PC-9 (cell line): ENCODE measurements around the gene IFI27L1. TPM values are rescaled to one million over a fixed set of nuclear protein-coding genes. Genes with fewer than 3 reads are reported as not detected.

Experiments used
- BruUV-seq: library from RNA; stranded (reverse); fragments of 400-500 nt; replicated peaks from 2 replicates; lab custom pipeline; 2021; lab: Mats Ljungman, UMichigan
- CTCF ChIA-PET: fragments of 300-600 bp; sonication (Branson Sonifier 250); formaldehyde crosslinking; loops from one replicate; lab custom pipeline; 2022; ENCODE audit warnings: antibody characterized with exemption; lab: Charles Lee
- POLR2A ChIA-PET: fragments of 300-600 bp; sonication (Branson Sonifier 250); formaldehyde crosslinking; loops from one replicate; lab custom pipeline; 2022; ENCODE audit warnings: antibody characterized with exemption; ENCODE audit not compliant: unreplicated experiment; lab: Charles Lee
- DNase-seq, 2 experiments: peaks; one replicate each; pipeline versions ENCODE4 v3.0.0 to v3.0.0-alpha.2; 2015 to 2022; ENCODE audit warnings: mixed read lengths in 1 of 2
- H2AFZ ChIP-seq: fragments of 200-600 bp; sonication (generic); 2 replicates; pipeline ENCODE4 v1.8.1; 2017; ENCODE audit warnings: antibody characterized with exemption
- H3F3A ChIP-seq: fragments of 200-600 bp; sonication (generic); 2 replicates; pipeline ENCODE4 v1.8.1; 2017; ENCODE audit warnings: antibody characterized with exemption, mild to moderate bottlenecking, low read depth; ENCODE audit not compliant: insufficient read depth
- H3K27ac ChIP-seq: fragments of 200-600 bp; sonication (generic); 2 replicates; pipeline ENCODE4 v1.6.1; 2016; ENCODE audit warnings: mixed run types
- H3K27me3 ChIP-seq: fragments of 200-600 bp; sonication (generic); 2 replicates; pipeline ENCODE4 v1.6.1; 2016; ENCODE audit warnings: low read depth, mixed run types; ENCODE audit not compliant: insufficient read depth
- H3K36me3 ChIP-seq: fragments of 200-600 bp; sonication (generic); 2 replicates; pipeline ENCODE4 v1.6.1; 2016; ENCODE audit warnings: low read depth, mixed run types
- H3K4me1 ChIP-seq: fragments of 200-600 bp; sonication (generic); replicated peaks from 2 replicates; pipeline ENCODE4 v1.6.1; 2016; ENCODE audit warnings: mixed run types; ENCODE audit not compliant: insufficient read depth
- H3K4me2 ChIP-seq: fragments of 200-600 bp; sonication (generic); 2 replicates; pipeline ENCODE4 v1.6.1; 2017; ENCODE audit warnings: mixed run types
- H3K4me3 ChIP-seq: fragments of 200-600 bp; sonication (generic); 2 replicates; pipeline ENCODE4 v1.6.1; 2016; ENCODE audit warnings: mixed run types
- H3K79me2 ChIP-seq: fragments of 200-600 bp; sonication (generic); 2 replicates; pipeline ENCODE4 v1.6.1; 2017; ENCODE audit warnings: low read depth, mixed run types
- H3K9me2 ChIP-seq: fragments of 200-600 bp; sonication (generic); 2 replicates; pipeline ENCODE4 v1.8.1; 2017; ENCODE audit warnings: mild to moderate bottlenecking; ENCODE audit not compliant: insufficient read depth
- H3K9me3 ChIP-seq: fragments of 200-600 bp; sonication (generic); 2 replicates; pipeline ENCODE4 v1.8.1; 2016; ENCODE audit warnings: low read depth; ENCODE audit not compliant: insufficient read depth
- H4K20me1 ChIP-seq: fragments of 200-600 bp; sonication (generic); 2 replicates; pipeline ENCODE4 v1.8.1; 2017; ENCODE audit not compliant: insufficient read depth
- CTCF ChIP-seq: fragments of 200-600 bp; sonication (generic); conservative IDR thresholded peaks from 2 replicates; pipeline ENCODE4 v1.6.1; 2017; ENCODE audit warnings: mixed run types, antibody characterized with exemption, mild to moderate bottlenecking, moderate library complexity
- EZH2 ChIP-seq: fragments of 200-600 bp; sonication (generic); IDR thresholded peaks from 2 replicates; pipeline ENCODE4 v1.8.0; 2017; ENCODE audit warnings: antibody characterized with exemption, low read depth
- intact Hi-C: fragments of 100-400 bp; cut with micrococcal nuclease; formaldehyde crosslinking; loops from one replicate; pipeline ENCODE4 v1.10.0; 2022; ENCODE audit not compliant: unreplicated experiment
- total RNA-seq: library from RNA; stranded (reverse); gene quantifications from 2 replicates; pipeline ENCODE4 v1.2.3, GENCODE V29; 2021

IFI27L1 gene
- total RNA-seq, 1 experiment from 2014 or later = 9.7 TPM

- no peak overlapping the region for H2AFZ ChIP-seq
- BruUV-seq = no TSS peak
- H3K27me3 ChIP-seq = no peaks in the 10 kb centered on the region
- no peaks in the 10 kb centered on the region for H3F3A ChIP-seq
- H3K9me3 ChIP-seq = no peaks in the 10 kb centered on the region
- no peak overlapping the region for H3K4me3 ChIP-seq
- H3K4me2 ChIP-seq = no peak overlapping the region
- no peak for DNase-seq
- no peak overlapping the region for H3K27ac ChIP-seq
- POLR2A ChIA-PET = no interaction called here
- H3K4me1 ChIP-seq = no peaks in the 10 kb centered on the region
- H3K9me2 ChIP-seq = no peaks in the 10 kb centered on the region
- H3K36me3 ChIP-seq = no peaks in the 10 kb centered on the region
- CTCF ChIA-PET = no interaction called here
- intact Hi-C loops = loop anchor here (5.0 kb wide), 1 partner anchor 85 kb away; no protein-coding TSS in a partner anchor
- no peaks in the 10 kb centered on the region for H3K79me2 ChIP-seq
- TF ChIP-seq CTCF (no peak), EZH2 (no peak)
- H4K20me1 ChIP-seq = no peaks in the 10 kb centered on the region
Measured at GRCh38 chr14:94052662-94053061, 28.4 kb upstream of the IFI27L1 start.

- Histone ChIP-seq H3F3A (no peaks in the 10 kb centered on the region), H3K36me3 (no peaks in the 10 kb centered on the region), H3K4me1 (no peaks in the 10 kb centered on the region), H3K27ac (no peak overlapping the region), H2AFZ (no peak overlapping the region), H3K9me3 (no peaks in the 10 kb centered on the region), H3K27me3 (no peaks in the 10 kb centered on the region), H3K4me2 (no peak overlapping the region), H3K9me2 (no peaks in the 10 kb centered on the region), H4K20me1 (no peaks in the 10 kb centered on the region), H3K4me3 (no peak overlapping the region), H3K79me2 (no peaks in the 10 kb centered on the region)
- no peak for DNase-seq
- intact Hi-C loops = loop anchor here (5.0 kb wide), 1 partner anchor 83 kb away; no protein-coding TSS in a partner anchor
- POLR2A ChIA-PET = no interaction called here
- TF ChIP-seq EZH2 = no peak
- no peak for TF ChIP-seq CTCF
- CTCF ChIA-PET = no interaction called here
- BruUV-seq = no TSS peak
Measured at GRCh38 chr14:94054401-94054800, 26.7 kb upstream of the IFI27L1 start.

GRCh38 chr14:94054936-94055335 is 26.2 kb upstream of the IFI27L1 start:
- no peaks in the 10 kb centered on the region for H3K9me3 ChIP-seq
- ChIA-PET CTCF (no interaction called here), POLR2A (no interaction called here)
- intact Hi-C loops = loop anchor here (5.0 kb wide), 1 partner anchor 82 kb away; no protein-coding TSS in a partner anchor
- H3K9me2 ChIP-seq = no peaks in the 10 kb centered on the region
- no peak overlapping the region for H2AFZ ChIP-seq
- no peaks in the 10 kb centered on the region for H3K27me3 ChIP-seq
- H3F3A ChIP-seq = no peaks in the 10 kb centered on the region
- H3K4me1 ChIP-seq = no peaks in the 10 kb centered on the region
- no peak overlapping the region for H3K27ac ChIP-seq
- no peaks in the 10 kb centered on the region for H4K20me1 ChIP-seq
- no peak for TF ChIP-seq CTCF
- no peak for TF ChIP-seq EZH2
- BruUV-seq = no TSS peak
- H3K36me3 ChIP-seq = no peaks in the 10 kb centered on the region
- no peaks in the 10 kb centered on the region for H3K79me2 ChIP-seq
- H3K4me3 ChIP-seq = no peak overlapping the region
- no peak for DNase-seq
- H3K4me2 ChIP-seq = no peak overlapping the region
